ENCODE data around the gene TTF2. TPM values are rescaled to one million over a fixed set of nuclear protein-coding genes. Genes with fewer than 3 reads are reported as not detected.

The TTF2 gene
- total and polyA plus RNA-seq, 2 of the 8 experiments (the other 6 are each of a cell fraction or from before 2014, with no cell fraction given): 16.9 to 89.6 TPM

DNA sequence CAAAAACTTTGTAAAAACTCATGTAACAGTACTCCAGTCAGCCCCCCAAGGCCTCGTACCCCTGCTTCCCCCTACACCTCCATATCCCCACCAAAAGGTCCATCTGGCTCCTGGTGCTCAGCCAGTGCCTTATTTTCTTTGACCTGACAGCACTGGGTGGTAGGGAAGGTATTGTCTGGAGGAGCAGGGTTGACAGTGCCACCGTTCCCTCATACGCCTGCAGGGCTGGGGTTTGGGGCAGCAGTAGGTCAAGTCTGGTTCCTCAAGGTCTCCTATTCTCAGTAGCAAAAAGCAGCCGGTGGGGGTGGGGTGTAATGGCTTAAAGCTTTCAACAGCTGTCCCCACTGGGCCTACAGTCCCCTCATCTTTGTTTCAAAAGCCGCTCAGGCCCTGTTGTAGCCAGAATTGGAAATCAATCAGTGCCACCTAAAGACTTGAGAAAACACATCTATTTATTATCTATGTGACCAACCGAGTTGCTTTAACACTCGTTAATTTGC, 25.3 kb upstream of the TTF2 start (continued):
- TF ChIP-seq CBX5 (IDR thresholded peaks at IDR 0.05; ENCODE audit: low read depth, low read length): no peak
- TF ChIP-seq MAFK (IDR thresholded peaks at IDR 0.05; ENCODE audit: low read depth, low read length): no peak
- no peak for TF ChIP-seq GTF2F1 (IDR thresholded peaks at IDR 0.05; ENCODE audit: borderline replicate concordance, low read depth, low read length)
- no peak for TF ChIP-seq CBX8 (IDR thresholded peaks at IDR 0.05; ENCODE audit: borderline replicate concordance, low read depth, low read length)
- no peak for TF ChIP-seq CTBP2 (IDR thresholded peaks at IDR 0.05; ENCODE audit: borderline replicate concordance, insufficient read depth, insufficient read length, low read length)
- no peak for TF ChIP-seq CHD2 (IDR thresholded peaks at IDR 0.05; ENCODE audit: low read length)
- TF ChIP-seq, protein P1, sequence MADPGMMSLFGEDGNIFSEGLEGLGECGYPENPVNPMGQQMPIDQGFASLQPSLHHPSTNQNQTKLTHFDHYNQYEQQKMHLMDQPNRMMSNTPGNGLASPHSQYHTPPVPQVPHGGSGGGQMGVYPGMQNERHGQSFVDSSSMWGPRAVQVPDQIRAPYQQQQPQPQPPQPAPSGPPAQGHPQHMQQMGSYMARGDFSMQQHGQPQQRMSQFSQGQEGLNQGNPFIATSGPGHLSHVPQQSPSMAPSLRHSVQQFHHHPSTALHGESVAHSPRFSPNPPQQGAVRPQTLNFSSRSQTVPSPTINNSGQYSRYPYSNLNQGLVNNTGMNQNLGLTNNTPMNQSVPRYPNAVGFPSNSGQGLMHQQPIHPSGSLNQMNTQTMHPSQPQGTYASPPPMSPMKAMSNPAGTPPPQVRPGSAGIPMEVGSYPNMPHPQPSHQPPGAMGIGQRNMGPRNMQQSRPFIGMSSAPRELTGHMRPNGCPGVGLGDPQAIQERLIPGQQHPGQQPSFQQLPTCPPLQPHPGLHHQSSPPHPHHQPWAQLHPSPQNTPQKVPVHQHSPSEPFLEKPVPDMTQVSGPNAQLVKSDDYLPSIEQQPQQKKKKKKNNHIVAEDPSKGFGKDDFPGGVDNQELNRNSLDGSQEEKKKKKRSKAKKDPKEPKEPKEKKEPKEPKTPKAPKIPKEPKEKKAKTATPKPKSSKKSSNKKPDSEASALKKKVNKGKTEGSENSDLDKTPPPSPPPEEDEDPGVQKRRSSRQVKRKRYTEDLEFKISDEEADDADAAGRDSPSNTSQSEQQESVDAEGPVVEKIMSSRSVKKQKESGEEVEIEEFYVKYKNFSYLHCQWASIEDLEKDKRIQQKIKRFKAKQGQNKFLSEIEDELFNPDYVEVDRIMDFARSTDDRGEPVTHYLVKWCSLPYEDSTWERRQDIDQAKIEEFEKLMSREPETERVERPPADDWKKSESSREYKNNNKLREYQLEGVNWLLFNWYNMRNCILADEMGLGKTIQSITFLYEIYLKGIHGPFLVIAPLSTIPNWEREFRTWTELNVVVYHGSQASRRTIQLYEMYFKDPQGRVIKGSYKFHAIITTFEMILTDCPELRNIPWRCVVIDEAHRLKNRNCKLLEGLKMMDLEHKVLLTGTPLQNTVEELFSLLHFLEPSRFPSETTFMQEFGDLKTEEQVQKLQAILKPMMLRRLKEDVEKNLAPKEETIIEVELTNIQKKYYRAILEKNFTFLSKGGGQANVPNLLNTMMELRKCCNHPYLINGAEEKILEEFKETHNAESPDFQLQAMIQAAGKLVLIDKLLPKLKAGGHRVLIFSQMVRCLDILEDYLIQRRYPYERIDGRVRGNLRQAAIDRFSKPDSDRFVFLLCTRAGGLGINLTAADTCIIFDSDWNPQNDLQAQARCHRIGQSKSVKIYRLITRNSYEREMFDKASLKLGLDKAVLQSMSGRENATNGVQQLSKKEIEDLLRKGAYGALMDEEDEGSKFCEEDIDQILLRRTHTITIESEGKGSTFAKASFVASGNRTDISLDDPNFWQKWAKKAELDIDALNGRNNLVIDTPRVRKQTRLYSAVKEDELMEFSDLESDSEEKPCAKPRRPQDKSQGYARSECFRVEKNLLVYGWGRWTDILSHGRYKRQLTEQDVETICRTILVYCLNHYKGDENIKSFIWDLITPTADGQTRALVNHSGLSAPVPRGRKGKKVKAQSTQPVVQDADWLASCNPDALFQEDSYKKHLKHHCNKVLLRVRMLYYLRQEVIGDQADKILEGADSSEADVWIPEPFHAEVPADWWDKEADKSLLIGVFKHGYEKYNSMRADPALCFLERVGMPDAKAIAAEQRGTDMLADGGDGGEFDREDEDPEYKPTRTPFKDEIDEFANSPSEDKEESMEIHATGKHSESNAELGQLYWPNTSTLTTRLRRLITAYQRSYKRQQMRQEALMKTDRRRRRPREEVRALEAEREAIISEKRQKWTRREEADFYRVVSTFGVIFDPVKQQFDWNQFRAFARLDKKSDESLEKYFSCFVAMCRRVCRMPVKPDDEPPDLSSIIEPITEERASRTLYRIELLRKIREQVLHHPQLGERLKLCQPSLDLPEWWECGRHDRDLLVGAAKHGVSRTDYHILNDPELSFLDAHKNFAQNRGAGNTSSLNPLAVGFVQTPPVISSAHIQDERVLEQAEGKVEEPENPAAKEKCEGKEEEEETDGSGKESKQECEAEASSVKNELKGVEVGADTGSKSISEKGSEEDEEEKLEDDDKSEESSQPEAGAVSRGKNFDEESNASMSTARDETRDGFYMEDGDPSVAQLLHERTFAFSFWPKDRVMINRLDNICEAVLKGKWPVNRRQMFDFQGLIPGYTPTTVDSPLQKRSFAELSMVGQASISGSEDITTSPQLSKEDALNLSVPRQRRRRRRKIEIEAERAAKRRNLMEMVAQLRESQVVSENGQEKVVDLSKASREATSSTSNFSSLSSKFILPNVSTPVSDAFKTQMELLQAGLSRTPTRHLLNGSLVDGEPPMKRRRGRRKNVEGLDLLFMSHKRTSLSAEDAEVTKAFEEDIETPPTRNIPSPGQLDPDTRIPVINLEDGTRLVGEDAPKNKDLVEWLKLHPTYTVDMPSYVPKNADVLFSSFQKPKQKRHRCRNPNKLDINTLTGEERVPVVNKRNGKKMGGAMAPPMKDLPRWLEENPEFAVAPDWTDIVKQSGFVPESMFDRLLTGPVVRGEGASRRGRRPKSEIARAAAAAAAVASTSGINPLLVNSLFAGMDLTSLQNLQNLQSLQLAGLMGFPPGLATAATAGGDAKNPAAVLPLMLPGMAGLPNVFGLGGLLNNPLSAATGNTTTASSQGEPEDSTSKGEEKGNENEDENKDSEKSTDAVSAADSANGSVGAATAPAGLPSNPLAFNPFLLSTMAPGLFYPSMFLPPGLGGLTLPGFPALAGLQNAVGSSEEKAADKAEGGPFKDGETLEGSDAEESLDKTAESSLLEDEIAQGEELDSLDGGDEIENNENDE (IDR thresholded peaks at IDR 0.05; ENCODE audit: insufficient replicate concordance, low read length): no peak
